Hepatocyte (in vitro differentiated cells): ENCODE measurements around the gene AGBL4.

Experiments
- CTCF ChIP-seq: fragments of 200-600 bp; sonication (generic); IDR thresholded peaks from 2 replicates; pipeline ENCODE4 v1.5.1; 2016; ENCODE audit warnings: antibody characterized with exemption, mild to moderate bottlenecking; ENCODE audit not compliant: poor library complexity
- EZH2 ChIP-seq: fragments of 200-600 bp; sonication (generic); IDR thresholded peaks from 2 replicates; pipeline ENCODE4 v1.6.1; 2016; ENCODE audit warnings: antibody characterized with exemption, mild to moderate bottlenecking, borderline replicate concordance
- EZH2phosphoT487 ChIP-seq: fragments of 200-600 bp; sonication (generic); IDR thresholded peaks from one replicate; pipeline ENCODE4 v1.6.1; 2018; ENCODE audit warnings: antibody characterized with exemption, mild to moderate bottlenecking, low read depth, moderate library complexity; ENCODE audit not compliant: unreplicated experiment, severe bottlenecking

- no peak for TF ChIP-seq EZH2
- TF ChIP-seq CTCF: no peak
- TF ChIP-seq EZH2phosphoT487: no peak
Measured at GRCh38 chr1:48572134-48572533, 1451.6 kb downstream of the AGBL4 start.
